ENCODE data around the gene CARMIL1. TPM values are rescaled to one million over a fixed set of nuclear protein-coding genes. Genes with fewer than 3 reads are reported as not detected.

CARMIL1 gene
- total RNA-seq: 15.3 and 24.0 TPM in 2 replicates

GRCh38 chr6:25278914-25279747, at the start of gene CARMIL1:
TSS of gene CARMIL1 (plus strand) at chr6:25279374. CDS start at chr6:25279796, 422 bp downstream.

GRCh38 chr6:25652007-25652515, 372.9 kb downstream of the CARMIL1 start, which contains the start of gene SCGN:
TSS of gene SCGN (plus strand) at chr6:25652215. CDS start at chr6:25652404, 189 bp downstream.

